ENCODE results near the gene JAKMIP2. TPM values are rescaled to one million over a fixed set of nuclear protein-coding genes. Genes with fewer than 3 reads are reported as not detected.

JAKMIP2 gene
- total RNA-seq, 1 experiment from 2014 or later = 39.5 TPM

DNA sequence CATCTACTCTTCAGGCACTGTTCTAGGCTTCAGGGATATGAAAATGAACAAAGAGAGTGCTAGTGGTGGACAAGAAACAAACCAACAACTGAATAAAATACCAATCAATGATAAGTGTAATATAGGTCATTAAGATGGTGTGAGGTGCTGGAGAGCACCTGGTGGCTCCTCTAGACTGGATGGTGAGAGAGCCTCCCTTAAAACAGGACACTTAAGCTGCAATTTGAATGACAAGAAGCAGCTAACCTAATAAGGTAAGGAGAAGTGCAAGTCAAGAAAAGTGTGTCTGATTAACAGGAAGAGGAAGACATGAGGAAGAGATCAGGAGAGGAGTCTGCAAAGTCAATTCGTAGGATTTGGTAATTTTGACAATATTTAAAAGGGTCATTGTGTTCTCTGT is 23.1 kb downstream of the JAKMIP2 start:
- Histone ChIP-seq H3K9ac (ENCODE audit: low read length) (no peak overlapping the region), H3K4me2 (ENCODE audit: low read depth, low read length, poor library complexity, severe bottlenecking) (no peak overlapping the region), H3K79me2 (ENCODE audit: low read length) (peaks cover 97% of the 10 kb centered on the region), H3K9me3 (ENCODE audit: low read length) (no peaks in the 10 kb centered on the region), H3K27ac (ENCODE audit: low read length) (no peak overlapping the region), H2AFZ (ENCODE audit: low read length) (no peak overlapping the region), H3K4me1 (ENCODE audit: low read length) (peaks cover 60% of the 10 kb centered on the region), H3K36me3 (ENCODE audit: insufficient read depth, low read length) (no peaks in the 10 kb centered on the region), H3K27me3 (ENCODE audit: low read length) (no peaks in the 10 kb centered on the region), H4K20me1 (ENCODE audit: insufficient read depth, low read depth, low read length) (no peaks in the 10 kb centered on the region), H3K4me3 (ENCODE audit: low read length) (no peak overlapping the region), H3K9me2 (replicated peaks; ENCODE audit: insufficient read depth, low read length) (no peaks in the 10 kb centered on the region)
- no peak for DNase-seq

DNA sequence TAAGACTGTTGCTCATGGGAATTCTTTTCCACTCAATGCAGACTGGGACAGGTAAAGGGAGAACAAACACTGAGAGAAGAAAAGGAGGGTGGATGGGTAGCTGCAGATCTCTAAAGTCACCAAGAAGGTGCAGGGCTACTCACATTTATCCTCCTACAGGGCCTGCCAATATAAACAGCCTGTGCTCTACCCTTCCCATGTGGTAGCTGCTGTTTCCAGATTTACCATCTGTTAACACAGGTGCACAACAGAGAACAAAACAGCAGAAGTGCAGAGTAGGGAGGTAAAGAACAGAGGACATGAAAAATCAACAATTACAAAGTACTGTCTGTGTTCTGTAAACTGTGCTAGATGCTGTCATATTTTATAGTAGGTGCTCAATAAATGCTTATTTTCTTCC is 26.0 kb downstream of the JAKMIP2 start:
- H3K4me3 ChIP-seq (ENCODE audit: low read length) = no peak overlapping the region
- no peak for DNase-seq
- no peaks in the 10 kb centered on the region for H3K27me3 ChIP-seq (ENCODE audit: low read length)
- no peak overlapping the region for H3K27ac ChIP-seq (ENCODE audit: low read length)
- no peaks in the 10 kb centered on the region for H4K20me1 ChIP-seq (ENCODE audit: insufficient read depth, low read depth, low read length)
- H2AFZ ChIP-seq (ENCODE audit: low read length) = no peak overlapping the region
- no peak overlapping the region for H3K9ac ChIP-seq (ENCODE audit: low read length)
- H3K4me1 ChIP-seq (ENCODE audit: low read length) = peaks cover 33% of the 10 kb centered on the region
- H3K79me2 ChIP-seq (ENCODE audit: low read length) = peaks cover 100% of the 10 kb centered on the region
- no peaks in the 10 kb centered on the region for H3K9me3 ChIP-seq (ENCODE audit: low read length)
- no peaks in the 10 kb centered on the region for H3K9me2 ChIP-seq (replicated peaks; ENCODE audit: insufficient read depth, low read length)
- H3K4me2 ChIP-seq (ENCODE audit: low read depth, low read length, poor library complexity, severe bottlenecking) = no peak overlapping the region
- H3K36me3 ChIP-seq (ENCODE audit: insufficient read depth, low read length) = peaks cover 9% of the 10 kb centered on the region

DNA sequence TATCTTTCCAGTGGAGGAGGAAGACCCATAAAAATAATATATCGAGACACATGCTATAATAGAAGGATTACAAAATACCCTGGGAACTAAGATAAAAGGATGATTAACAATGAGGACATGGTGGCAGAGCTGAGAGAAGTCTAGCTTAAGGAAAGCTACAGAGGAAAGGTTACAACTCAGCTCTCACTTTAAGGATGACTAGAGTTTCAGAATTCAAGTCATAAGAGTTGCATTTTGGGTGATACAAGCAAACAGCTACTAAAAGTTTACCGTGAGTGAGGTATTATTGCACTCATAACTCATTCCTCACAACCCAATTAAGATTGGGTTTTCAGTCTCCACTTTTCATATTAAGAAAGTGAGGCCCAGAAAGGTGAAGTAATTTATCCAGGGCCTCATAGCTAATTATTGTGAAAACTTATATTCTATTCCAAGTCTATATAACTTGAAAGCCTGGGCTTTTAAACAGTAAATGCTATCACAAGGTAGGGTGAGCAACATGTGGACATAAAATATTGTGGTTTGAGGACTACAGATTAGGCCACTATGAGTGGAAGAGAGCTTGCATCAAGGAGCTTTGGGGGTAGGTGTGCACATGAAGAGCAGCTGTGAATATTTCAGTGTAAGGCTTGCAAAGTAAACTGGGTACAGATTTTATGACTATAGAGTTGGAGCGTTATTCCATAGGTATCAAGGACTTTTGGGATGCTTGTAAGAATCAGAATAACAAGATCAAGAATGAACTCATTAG is 28.0 kb downstream of the JAKMIP2 start:
- H3K9me2 ChIP-seq (replicated peaks; ENCODE audit: insufficient read depth, low read length) = no peaks in the 10 kb centered on the region
- H3K9ac ChIP-seq (ENCODE audit: low read length) = no peak overlapping the region
- no peak overlapping the region for H3K4me3 ChIP-seq (ENCODE audit: low read length)
- H3K79me2 ChIP-seq (ENCODE audit: low read length) = peaks cover 100% of the 10 kb centered on the region
- no peak overlapping the region for H3K27ac ChIP-seq (ENCODE audit: low read length)
- no peak for DNase-seq
- no peaks in the 10 kb centered on the region for H3K27me3 ChIP-seq (ENCODE audit: low read length)
- H3K36me3 ChIP-seq (ENCODE audit: insufficient read depth, low read length) = peaks cover 18% of the 10 kb centered on the region
- no peaks in the 10 kb centered on the region for H4K20me1 ChIP-seq (ENCODE audit: insufficient read depth, low read depth, low read length)
- H3K9me3 ChIP-seq (ENCODE audit: low read length) = no peaks in the 10 kb centered on the region
- H3K4me1 ChIP-seq (ENCODE audit: low read length) = peaks cover 22% of the 10 kb centered on the region
- H2AFZ ChIP-seq (ENCODE audit: low read length) = no peak overlapping the region
- H3K4me2 ChIP-seq (ENCODE audit: low read depth, low read length, poor library complexity, severe bottlenecking) = no peak overlapping the region

DNA sequence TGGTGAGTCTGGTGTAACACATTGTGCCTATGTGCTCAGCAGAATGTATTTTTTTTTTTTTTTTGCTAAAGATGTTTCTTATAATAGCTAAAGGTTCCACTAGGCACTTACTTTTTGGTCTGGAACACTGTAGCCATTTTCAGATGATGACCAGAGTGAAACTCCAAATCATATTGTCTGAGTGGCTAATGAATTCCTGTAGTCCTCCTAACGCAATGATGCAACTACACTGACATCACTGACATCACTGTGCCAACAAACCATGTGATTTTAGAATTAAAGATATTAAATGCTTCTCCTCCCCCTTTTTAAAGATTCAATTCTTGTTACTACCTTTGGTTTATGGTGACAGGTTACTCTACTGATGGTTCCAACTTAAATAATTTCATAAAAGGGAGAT is 28.8 kb downstream of the JAKMIP2 start:
- H3K4me1 ChIP-seq (ENCODE audit: low read length) = peaks cover 19% of the 10 kb centered on the region
- no peaks in the 10 kb centered on the region for H3K27me3 ChIP-seq (ENCODE audit: low read length)
- H3K4me2 ChIP-seq (ENCODE audit: low read depth, low read length, poor library complexity, severe bottlenecking) = no peak overlapping the region
- peaks cover 18% of the 10 kb centered on the region for H3K36me3 ChIP-seq (ENCODE audit: insufficient read depth, low read length)
- no peaks in the 10 kb centered on the region for H3K9me2 ChIP-seq (replicated peaks; ENCODE audit: insufficient read depth, low read length)
- no peak for DNase-seq
- no peak overlapping the region for H3K9ac ChIP-seq (ENCODE audit: low read length)
- H3K9me3 ChIP-seq (ENCODE audit: low read length) = no peaks in the 10 kb centered on the region
- peaks cover 100% of the 10 kb centered on the region for H3K79me2 ChIP-seq (ENCODE audit: low read length)
- H4K20me1 ChIP-seq (ENCODE audit: insufficient read depth, low read depth, low read length) = no peaks in the 10 kb centered on the region
- H2AFZ ChIP-seq (ENCODE audit: low read length) = no peak overlapping the region
- no peak overlapping the region for H3K27ac ChIP-seq (ENCODE audit: low read length)
- H3K4me3 ChIP-seq (ENCODE audit: low read length) = no peak overlapping the region

DNA sequence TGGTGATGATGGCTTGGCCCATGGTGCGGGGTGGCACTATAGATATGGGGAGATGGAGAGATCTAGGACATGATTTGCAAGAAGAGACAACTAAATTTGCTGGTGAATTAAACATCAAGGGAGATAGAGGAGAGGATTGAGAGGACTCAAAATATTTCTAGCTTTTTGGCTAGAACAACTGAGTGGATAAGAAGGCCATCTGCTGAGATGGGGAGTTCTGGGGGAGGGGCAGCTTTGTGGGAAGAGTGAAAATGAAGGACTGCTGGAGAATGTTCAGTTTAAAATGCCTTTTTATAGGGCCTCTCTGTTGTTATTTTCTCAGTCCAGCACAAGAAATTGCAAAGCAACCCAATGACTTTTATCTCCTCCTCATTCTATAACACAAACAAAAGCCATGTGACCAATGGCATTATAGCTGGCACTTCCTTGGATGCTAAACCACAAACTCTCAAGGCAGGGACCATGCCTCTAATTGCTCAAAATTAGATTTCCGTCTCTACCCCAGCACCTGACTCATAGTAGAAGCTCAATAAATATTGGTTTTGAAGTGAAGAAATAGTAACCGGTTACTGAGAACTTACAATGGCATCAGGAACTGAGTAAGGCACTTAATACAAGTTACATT is 29.8 kb downstream of the JAKMIP2 start:
- Histone ChIP-seq H3K36me3 (ENCODE audit: insufficient read depth, low read length) (peaks cover 18% of the 10 kb centered on the region), H3K9me2 (replicated peaks; ENCODE audit: insufficient read depth, low read length) (no peaks in the 10 kb centered on the region), H3K4me2 (ENCODE audit: low read depth, low read length, poor library complexity, severe bottlenecking) (no peak overlapping the region), H3K4me1 (ENCODE audit: low read length) (peaks cover 13% of the 10 kb centered on the region; the same call in 1 of the 2 replicates), H3K9me3 (ENCODE audit: low read length) (no peaks in the 10 kb centered on the region), H3K27ac (ENCODE audit: low read length) (no peak overlapping the region), H3K79me2 (ENCODE audit: low read length) (peaks cover 100% of the 10 kb centered on the region), H3K27me3 (ENCODE audit: low read length) (no peaks in the 10 kb centered on the region), H2AFZ (ENCODE audit: low read length) (no peak overlapping the region), H3K9ac (ENCODE audit: low read length) (no peak overlapping the region), H3K4me3 (ENCODE audit: low read length) (no peak overlapping the region), H4K20me1 (ENCODE audit: insufficient read depth, low read depth, low read length) (no peaks in the 10 kb centered on the region)
- no peak for DNase-seq

DNA sequence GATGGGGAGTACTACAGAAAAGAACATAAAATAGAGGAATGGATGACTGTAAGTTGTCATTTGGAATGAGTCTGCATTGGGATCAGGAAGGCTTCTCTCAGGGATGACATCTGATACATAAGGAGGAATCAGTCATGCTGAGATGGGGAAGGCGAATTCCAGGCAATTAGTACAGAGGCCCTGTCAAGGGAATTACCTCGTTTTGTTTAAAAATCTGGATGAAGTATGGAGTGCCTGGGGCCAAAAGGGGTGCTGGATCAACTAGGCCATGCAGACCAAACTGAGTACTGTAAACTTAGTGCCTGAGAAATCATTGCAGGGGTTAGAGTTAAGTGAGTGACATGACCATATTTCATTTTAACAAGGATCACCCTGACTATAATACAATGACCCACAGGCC is 30.5 kb downstream of the JAKMIP2 start:
- Histone ChIP-seq H3K79me2 (ENCODE audit: low read length) (peaks cover 100% of the 10 kb centered on the region), H3K27me3 (ENCODE audit: low read length) (no peaks in the 10 kb centered on the region), H3K4me1 (ENCODE audit: low read length) (peaks cover 16% of the 10 kb centered on the region; the same call in 1 of the 2 replicates), H3K36me3 (ENCODE audit: insufficient read depth, low read length) (peaks cover 18% of the 10 kb centered on the region), H3K9me2 (replicated peaks; ENCODE audit: insufficient read depth, low read length) (no peaks in the 10 kb centered on the region), H3K4me2 (ENCODE audit: low read depth, low read length, poor library complexity, severe bottlenecking) (no peak overlapping the region), H3K9ac (ENCODE audit: low read length) (no peak overlapping the region), H3K9me3 (ENCODE audit: low read length) (no peaks in the 10 kb centered on the region), H3K4me3 (ENCODE audit: low read length) (no peak overlapping the region), H3K27ac (ENCODE audit: low read length) (no peak overlapping the region), H4K20me1 (ENCODE audit: insufficient read depth, low read depth, low read length) (no peaks in the 10 kb centered on the region), H2AFZ (ENCODE audit: low read length) (no peak overlapping the region)
- no peak for DNase-seq

DNA sequence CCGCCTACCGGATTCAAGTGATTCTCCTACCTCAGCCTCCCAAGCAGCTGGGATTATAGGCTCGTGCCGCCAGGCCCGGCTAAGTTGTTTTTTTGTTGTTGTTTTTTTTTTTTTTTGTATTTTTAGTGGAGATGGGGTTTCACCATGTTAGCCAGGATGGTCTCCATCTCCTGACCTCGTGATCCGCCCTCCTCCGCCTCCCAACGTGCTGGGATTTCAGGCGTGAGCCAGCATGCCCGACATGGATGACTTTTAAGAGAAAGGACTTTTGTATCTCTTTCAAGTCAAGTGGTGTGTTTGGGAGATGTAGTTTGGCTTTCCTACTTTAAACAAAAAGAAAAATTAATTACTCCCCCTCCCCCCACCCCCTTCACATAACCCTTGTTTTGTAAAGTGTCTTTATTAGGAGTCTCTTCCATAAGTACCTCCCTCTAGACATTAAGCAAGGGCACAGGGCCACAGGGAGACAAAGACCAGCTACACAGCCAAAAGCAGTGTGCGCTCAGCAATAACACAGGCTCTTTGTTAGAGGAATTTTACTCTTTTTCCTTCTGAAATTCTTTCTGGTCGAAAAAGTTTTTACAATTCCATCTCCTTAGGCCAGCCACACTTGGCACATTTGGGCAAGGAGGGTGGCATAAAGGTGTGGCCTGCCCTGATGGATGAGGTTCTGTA is 31.2 kb downstream of the JAKMIP2 start:
- Histone ChIP-seq H3K27me3 (ENCODE audit: low read length) (no peaks in the 10 kb centered on the region), H2AFZ (ENCODE audit: low read length) (no peak overlapping the region), H3K79me2 (ENCODE audit: low read length) (peaks cover 99% of the 10 kb centered on the region), H3K4me1 (ENCODE audit: low read length) (peaks cover 16% of the 10 kb centered on the region; the same call in 1 of the 2 replicates), H4K20me1 (ENCODE audit: insufficient read depth, low read depth, low read length) (no peaks in the 10 kb centered on the region), H3K36me3 (ENCODE audit: insufficient read depth, low read length) (peaks cover 18% of the 10 kb centered on the region), H3K9ac (ENCODE audit: low read length) (no peak overlapping the region), H3K9me3 (ENCODE audit: low read length) (no peaks in the 10 kb centered on the region), H3K9me2 (replicated peaks; ENCODE audit: insufficient read depth, low read length) (no peaks in the 10 kb centered on the region), H3K4me2 (ENCODE audit: low read depth, low read length, poor library complexity, severe bottlenecking) (no peak overlapping the region), H3K4me3 (ENCODE audit: low read length) (no peak overlapping the region), H3K27ac (ENCODE audit: low read length) (no peak overlapping the region)
- no peak for DNase-seq

DNA sequence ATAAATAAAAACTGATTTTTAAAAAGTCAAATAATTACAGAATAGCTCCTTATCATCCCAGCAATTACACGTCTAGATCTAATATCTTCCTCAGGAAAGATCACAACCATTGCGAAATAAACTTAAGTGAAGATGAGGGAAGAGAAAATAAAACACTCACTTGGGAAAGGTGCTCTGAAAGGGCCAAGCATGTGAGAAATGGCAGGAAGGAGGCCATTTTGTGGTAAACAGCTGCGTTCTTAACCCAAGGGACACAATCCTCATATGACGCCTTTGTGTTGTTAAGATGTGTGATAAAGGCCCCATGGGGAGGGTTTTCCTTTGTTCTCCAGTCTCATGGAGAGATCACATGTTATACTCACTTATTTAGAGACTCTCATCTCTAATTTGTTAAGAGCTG is 32.5 kb downstream of the JAKMIP2 start:
- Histone ChIP-seq H3K9me3 (ENCODE audit: low read length) (no peaks in the 10 kb centered on the region), H3K27ac (ENCODE audit: low read length) (no peak overlapping the region), H3K9me2 (replicated peaks; ENCODE audit: insufficient read depth, low read length) (no peaks in the 10 kb centered on the region), H3K4me3 (ENCODE audit: low read length) (no peak overlapping the region), H3K9ac (ENCODE audit: low read length) (no peak overlapping the region), H3K27me3 (ENCODE audit: low read length) (no peaks in the 10 kb centered on the region), H3K4me1 (ENCODE audit: low read length) (peaks cover 21% of the 10 kb centered on the region; the same call in 1 of the 2 replicates), H2AFZ (ENCODE audit: low read length) (no peak overlapping the region), H3K36me3 (ENCODE audit: insufficient read depth, low read length) (peaks cover 18% of the 10 kb centered on the region), H3K4me2 (ENCODE audit: low read depth, low read length, poor library complexity, severe bottlenecking) (no peak overlapping the region), H3K79me2 (ENCODE audit: low read length) (peaks cover 98% of the 10 kb centered on the region), H4K20me1 (ENCODE audit: insufficient read depth, low read depth, low read length) (no peaks in the 10 kb centered on the region)
- DNase-seq = no peak

Measured in Karpas-422 (cell line).